ENCODE measurements around the gene SLC39A3.

SLC39A3 gene

GRCh38 chr19:2750808-2751437 lies 11.1 kb upstream of the SLC39A3 start:
- no peak for DNase-seq (ENCODE audit: low read depth in 1 of 2, low spot score in 1 of 2)

GRCh38 chr19:2747349-2747748 lies 7.5 kb upstream of the SLC39A3 start:
- DNase-seq (ENCODE audit: low read depth in 1 of 2, low spot score in 1 of 2): no peak

- no peak for DNase-seq (ENCODE audit: low read depth in 1 of 2, low spot score in 1 of 2)
These were observed 4.3 kb upstream of the SLC39A3 start for GRCh38 chr19:2744113-2744512.

- DNase-seq (ENCODE audit: low read depth in 1 of 2, low spot score in 1 of 2): no peak
These were observed 3.3 kb upstream of the SLC39A3 start for GRCh38 chr19:2743099-2743498.

GRCh38 chr19:2740314-2740656 lies 468 bp upstream of the SLC39A3 start:
- DNase-seq (ENCODE audit: low read depth in 1 of 2, low spot score in 1 of 2): no peak

GRCh38 chr19:2736550-2737190 lies 3.1 kb downstream of the SLC39A3 start:
- DNase-seq (ENCODE audit: low read depth in 1 of 2, low spot score in 1 of 2): no peak

GRCh38 chr19:2735374-2735773 lies 4.4 kb downstream of the SLC39A3 start:
- no peak for DNase-seq (ENCODE audit: low read depth in 1 of 2, low spot score in 1 of 2)

- DNase-seq (ENCODE audit: low read depth in 1 of 2, low spot score in 1 of 2): no peak
These were observed 5.1 kb downstream of the SLC39A3 start for GRCh38 chr19:2734589-2735288.

GRCh38 chr19:2733930-2734588 lies 5.8 kb downstream of the SLC39A3 start:
- DNase-seq (ENCODE audit: low read depth in 1 of 2, low spot score in 1 of 2): no peak

- no peak for DNase-seq (ENCODE audit: low read depth in 1 of 2, low spot score in 1 of 2)
These were observed 6.9 kb downstream of the SLC39A3 start for GRCh38 chr19:2732883-2733282.

- no peak for DNase-seq (ENCODE audit: low read depth in 1 of 2, low spot score in 1 of 2)
These were observed 7.6 kb downstream of the SLC39A3 start for GRCh38 chr19:2732157-2732725.

GRCh38 chr19:2731181-2731995 lies 8.4 kb downstream of the SLC39A3 start:
- no peak for DNase-seq (ENCODE audit: low read depth in 1 of 2, low spot score in 1 of 2)

- DNase-seq (ENCODE audit: low read depth in 1 of 2, low spot score in 1 of 2): no peak
These were observed 9.6 kb downstream of the SLC39A3 start for GRCh38 chr19:2729943-2730818.

GRCh38 chr19:2728783-2729387 lies 10.9 kb downstream of the SLC39A3 start:
- no peak for DNase-seq (ENCODE audit: low read depth in 1 of 2, low spot score in 1 of 2)

- DNase-seq (ENCODE audit: low read depth in 1 of 2, low spot score in 1 of 2): no peak
These were observed 12.2 kb downstream of the SLC39A3 start for GRCh38 chr19:2727640-2727944.

GRCh38 chr19:2726904-2727639 lies 12.7 kb downstream of the SLC39A3 start:
- no peak for DNase-seq (ENCODE audit: low read depth in 1 of 2, low spot score in 1 of 2)

- no peak for DNase-seq (ENCODE audit: low read depth in 1 of 2, low spot score in 1 of 2)
These were observed 13.5 kb downstream of the SLC39A3 start for GRCh38 chr19:2726160-2726855.

- no peak for DNase-seq (ENCODE audit: low read depth in 1 of 2, low spot score in 1 of 2)
These were observed 15.7 kb downstream of the SLC39A3 start for GRCh38 chr19:2724148-2724557.
